OCI-LY3 (cell line): ENCODE measurements around the gene PCDH8.
"Not testable (repeated sequence)": the region's sequence is repeated elsewhere in the genome, so short reads cannot be mapped to it uniquely, and the experiment has no call there.

Experiments
- H2AFZ ChIP-seq: fragments of 200-600, 300-600 bp; shearing (Covaris generic); 2 replicates; pipeline ENCODE4 v1.6.0; 2014; ENCODE audit warnings: antibody characterized with exemption, low read depth, low read length
- H3K27ac ChIP-seq: fragments of 200-600, 300-600 bp; sonication (generic); 2 replicates; pipeline ENCODE4 v1.5.1; 2014; ENCODE audit warnings: mild to moderate bottlenecking, low read length, moderate library complexity, mixed read lengths
- H3K27me3 ChIP-seq: fragments of 200-600, 300-600 bp; sonication (generic); 2 replicates; pipeline ENCODE4 v1.6.1; 2014; ENCODE audit warnings: low read depth, low read length, mixed read lengths
- H3K36me3 ChIP-seq: fragments of 200-600, 300-600 bp; sonication (generic); replicated peaks from 2 replicates; pipeline ENCODE3; 2014; ENCODE audit warnings: low read depth, low read length, mixed read lengths
- H3K4me1 ChIP-seq: fragments of 300-600, 200-600 bp; sonication (generic); 2 replicates; pipeline ENCODE4 v1.6.1; 2014; ENCODE audit warnings: low read length, mixed read lengths
- H3K4me2 ChIP-seq: fragments of 200-600, 300-600 bp; sonication (generic); 2 replicates; pipeline ENCODE4 v1.6.1; 2014; ENCODE audit warnings: low read length, mixed read lengths
- H3K4me3 ChIP-seq: fragments of 300-600, 200-600 bp; sonication (generic); 2 replicates; pipeline ENCODE4 v1.5.1; 2014; ENCODE audit warnings: antibody characterized with exemption, mild to moderate bottlenecking, low read length, moderate library complexity
- H3K79me2 ChIP-seq: fragments of 300-600, 200-600 bp; shearing (Covaris generic); 2 replicates; pipeline ENCODE4 v1.6.1; 2014; ENCODE audit warnings: mild to moderate bottlenecking, low read length, mixed read lengths
- H3K9ac ChIP-seq: fragments of 300-600, 200-600 bp; shearing (Covaris generic); 2 replicates; pipeline ENCODE4 v1.6.0; 2014; ENCODE audit warnings: mild to moderate bottlenecking, low read length, moderate library complexity
- H3K9me3 ChIP-seq: fragments of 200-600, 300-600 bp; shearing (Covaris generic); 2 replicates; pipeline ENCODE4 v1.6.1; 2014; ENCODE audit warnings: low read length, mixed read lengths; ENCODE audit not compliant: insufficient read depth
- H4K20me1 ChIP-seq: fragments of 200-600, 300-600 bp; sonication (generic); 2 replicates; pipeline ENCODE4 v1.6.1; 2016; ENCODE audit warnings: low read length, mixed read lengths; ENCODE audit not compliant: insufficient read depth
- EZH2phosphoT487 ChIP-seq: fragments of 200-600 bp; shearing (Covaris generic); IDR thresholded peaks from 2 replicates; pipeline ENCODE4 v1.6.1; 2018; ENCODE audit warnings: antibody characterized with exemption, mixed run types, low read depth
- TF ChIP-seq, protein P1 (sequence below): fragments of 200-600, 300-600 bp; sonication (generic); IDR thresholded peaks from 2 replicates; pipeline ENCODE4 v1.5.1; 2014; ENCODE audit warnings: antibody characterized with exemption, low read length, low read depth

Gene PCDH8

DNA sequence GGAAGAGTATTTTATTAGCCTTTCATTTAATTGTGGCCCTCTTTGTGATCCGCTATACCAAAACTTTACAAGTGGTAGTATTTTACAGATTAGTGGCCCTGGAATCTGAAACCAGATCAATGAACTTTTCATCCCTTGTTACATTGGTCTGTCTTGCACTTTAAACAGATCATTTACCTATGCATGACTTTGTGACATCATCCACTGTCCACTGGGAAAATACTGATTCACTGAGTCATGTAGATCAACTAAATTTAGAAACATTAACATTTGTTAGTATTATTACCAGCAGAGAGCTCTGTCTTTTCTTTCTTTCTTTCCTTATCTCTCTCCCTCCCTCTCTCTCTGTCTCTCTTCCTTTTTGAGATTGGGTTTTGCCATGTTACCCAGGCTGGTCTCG, 17.5 kb downstream of the PCDH8 start:
- no peak overlapping the region for H3K4me2 ChIP-seq
- no peaks in the 10 kb centered on the region for H3K9me3 ChIP-seq
- TF ChIP-seq, protein P1, sequence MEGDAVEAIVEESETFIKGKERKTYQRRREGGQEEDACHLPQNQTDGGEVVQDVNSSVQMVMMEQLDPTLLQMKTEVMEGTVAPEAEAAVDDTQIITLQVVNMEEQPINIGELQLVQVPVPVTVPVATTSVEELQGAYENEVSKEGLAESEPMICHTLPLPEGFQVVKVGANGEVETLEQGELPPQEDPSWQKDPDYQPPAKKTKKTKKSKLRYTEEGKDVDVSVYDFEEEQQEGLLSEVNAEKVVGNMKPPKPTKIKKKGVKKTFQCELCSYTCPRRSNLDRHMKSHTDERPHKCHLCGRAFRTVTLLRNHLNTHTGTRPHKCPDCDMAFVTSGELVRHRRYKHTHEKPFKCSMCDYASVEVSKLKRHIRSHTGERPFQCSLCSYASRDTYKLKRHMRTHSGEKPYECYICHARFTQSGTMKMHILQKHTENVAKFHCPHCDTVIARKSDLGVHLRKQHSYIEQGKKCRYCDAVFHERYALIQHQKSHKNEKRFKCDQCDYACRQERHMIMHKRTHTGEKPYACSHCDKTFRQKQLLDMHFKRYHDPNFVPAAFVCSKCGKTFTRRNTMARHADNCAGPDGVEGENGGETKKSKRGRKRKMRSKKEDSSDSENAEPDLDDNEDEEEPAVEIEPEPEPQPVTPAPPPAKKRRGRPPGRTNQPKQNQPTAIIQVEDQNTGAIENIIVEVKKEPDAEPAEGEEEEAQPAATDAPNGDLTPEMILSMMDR: no peak
- TF ChIP-seq EZH2phosphoT487: no peak

DNA sequence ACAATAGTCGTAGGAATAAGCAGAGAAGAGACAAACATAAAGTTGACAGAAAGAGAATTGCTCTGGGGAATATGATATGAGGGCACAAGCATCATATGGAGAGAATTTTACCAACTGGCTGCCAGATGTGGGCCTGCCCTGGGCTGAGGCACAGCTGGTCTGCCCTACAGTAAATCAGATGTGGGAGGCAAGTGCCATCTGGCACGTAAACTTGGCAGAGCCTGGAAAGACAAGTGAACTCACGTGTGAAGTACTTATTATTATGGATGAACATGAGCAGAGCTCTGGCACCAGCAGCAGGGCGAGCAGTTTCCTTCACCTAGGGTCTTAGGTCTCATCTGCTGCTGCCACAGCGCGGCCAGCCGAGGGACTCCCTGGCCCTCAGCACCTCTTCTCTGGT, 20.6 kb downstream of the PCDH8 start:
- Histone ChIP-seq H3K27ac (no peak overlapping the region), H3K4me2 (no peak overlapping the region), H3K36me3 (no peaks in the 10 kb centered on the region), H3K4me3 (no peak overlapping the region), H3K79me2 (no peaks in the 10 kb centered on the region), H3K27me3 (no peaks in the 10 kb centered on the region), H4K20me1 (no peaks in the 10 kb centered on the region), H3K9me3 (no peaks in the 10 kb centered on the region), H3K9ac (no peak overlapping the region), H2AFZ (no peak overlapping the region), H3K4me1 (no peaks in the 10 kb centered on the region)
- TF ChIP-seq, protein P1: no peak
- no peak for TF ChIP-seq EZH2phosphoT487

More for the DNA sequence above, 17.5 kb downstream of the PCDH8 start:
- Histone ChIP-seq H3K9ac (no peak overlapping the region), H3K27me3 (no peaks in the 10 kb centered on the region), H3K4me1 (no peaks in the 10 kb centered on the region), H4K20me1 (no peaks in the 10 kb centered on the region), H3K4me3 (no peak overlapping the region), H3K36me3 (no peaks in the 10 kb centered on the region), H2AFZ (no peak overlapping the region), H3K79me2 (no peaks in the 10 kb centered on the region), H3K27ac (no peak overlapping the region)

DNA sequence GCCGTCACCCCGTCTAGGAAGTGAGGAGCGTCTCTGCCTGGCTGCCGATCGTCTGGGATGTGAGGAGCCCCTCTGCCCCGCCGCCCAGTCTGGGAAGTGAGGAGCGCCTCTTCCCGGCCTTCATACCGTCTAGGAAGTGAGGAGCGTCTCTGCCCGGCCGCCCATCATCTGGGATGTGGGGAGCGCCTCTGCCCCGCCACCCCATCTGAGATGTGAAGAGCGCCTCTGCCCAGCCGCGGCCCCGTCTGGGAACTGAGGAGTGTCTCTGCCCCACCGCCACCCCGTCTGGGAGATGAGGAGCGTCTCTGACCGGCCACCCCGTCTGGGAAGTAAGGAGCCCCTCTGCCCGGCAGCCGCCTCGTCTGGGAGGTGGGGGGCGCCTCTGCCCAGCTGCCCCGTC, 30.6 kb downstream of the PCDH8 start:
- not testable (repeated sequence) for H3K27ac ChIP-seq, H3K4me1 ChIP-seq, H2AFZ ChIP-seq, H3K27me3 ChIP-seq, H3K9me3 ChIP-seq, H3K4me2 ChIP-seq, H3K9ac ChIP-seq, H3K36me3 ChIP-seq, H3K79me2 ChIP-seq, H3K4me3 ChIP-seq, H4K20me1 ChIP-seq

DNA sequence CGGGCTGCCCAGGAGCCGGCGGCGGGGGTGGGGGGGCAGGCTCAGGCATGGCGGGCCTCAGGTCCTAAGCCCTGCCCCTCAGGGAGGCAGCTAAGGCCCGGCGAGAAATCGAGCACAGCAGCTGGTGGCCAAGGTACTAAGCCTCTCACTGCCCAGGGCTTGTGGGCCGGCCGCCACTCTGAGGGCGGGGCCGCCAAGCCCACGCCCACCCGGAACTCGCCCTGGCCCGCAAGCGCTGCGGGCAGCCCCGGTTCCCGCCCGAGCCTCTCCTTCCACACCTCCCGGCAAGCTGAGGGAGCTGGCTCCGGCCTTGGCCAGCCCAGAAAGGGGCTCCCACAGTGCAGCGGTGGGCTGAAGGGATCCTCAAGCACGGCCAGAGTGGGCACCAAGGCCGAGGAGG, 33.1 kb downstream of the PCDH8 start:
- Histone ChIP-seq H3K4me2 (no peak overlapping the region), H3K4me3 (no peak overlapping the region), H3K27me3 (no peaks in the 10 kb centered on the region), H3K79me2 (no peaks in the 10 kb centered on the region), H3K9ac (no peak overlapping the region), H3K9me3 (no peaks in the 10 kb centered on the region), H3K4me1 (peaks cover 9% of the 10 kb centered on the region), H3K36me3 (no peaks in the 10 kb centered on the region), H3K27ac (no peak overlapping the region), H2AFZ (no peak overlapping the region), H4K20me1 (no peaks in the 10 kb centered on the region)
- TF ChIP-seq, protein P1: no peak
- no peak for TF ChIP-seq EZH2phosphoT487

DNA sequence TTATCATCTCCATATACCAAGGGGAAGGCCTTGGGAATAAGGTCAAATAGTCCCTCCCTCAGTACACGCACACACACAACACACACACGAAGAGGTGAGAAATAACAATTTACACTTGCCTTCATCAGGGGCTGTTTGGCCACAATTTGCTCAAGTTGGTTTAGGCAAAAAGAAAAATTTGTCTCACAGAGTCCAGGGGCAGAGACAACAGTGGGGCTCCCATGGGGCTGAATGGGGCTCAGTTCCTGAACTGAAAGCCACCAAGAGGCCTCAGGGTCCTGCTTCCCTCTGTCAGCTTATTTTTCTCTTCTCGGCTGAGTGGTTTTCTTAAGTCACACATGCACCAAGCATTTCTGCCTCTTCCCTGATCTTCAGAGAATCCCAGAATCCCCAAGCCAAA, 35.5 kb downstream of the PCDH8 start:
- Histone ChIP-seq H3K9ac (no peak overlapping the region), H3K27ac (no peak overlapping the region), H3K4me2 (no peak overlapping the region; the same call in 1 of the 2 replicates), H3K79me2 (no peaks in the 10 kb centered on the region), H2AFZ (no peak overlapping the region), H3K4me1 (peaks cover 16% of the 10 kb centered on the region), H3K27me3 (no peaks in the 10 kb centered on the region), H3K36me3 (no peaks in the 10 kb centered on the region), H3K4me3 (no peak overlapping the region), H3K9me3 (no peaks in the 10 kb centered on the region), H4K20me1 (no peaks in the 10 kb centered on the region)
- TF ChIP-seq, protein P1: no peak
- no peak for TF ChIP-seq EZH2phosphoT487
